ENCODE results near the gene AFF2.

The AFF2 gene

DNA sequence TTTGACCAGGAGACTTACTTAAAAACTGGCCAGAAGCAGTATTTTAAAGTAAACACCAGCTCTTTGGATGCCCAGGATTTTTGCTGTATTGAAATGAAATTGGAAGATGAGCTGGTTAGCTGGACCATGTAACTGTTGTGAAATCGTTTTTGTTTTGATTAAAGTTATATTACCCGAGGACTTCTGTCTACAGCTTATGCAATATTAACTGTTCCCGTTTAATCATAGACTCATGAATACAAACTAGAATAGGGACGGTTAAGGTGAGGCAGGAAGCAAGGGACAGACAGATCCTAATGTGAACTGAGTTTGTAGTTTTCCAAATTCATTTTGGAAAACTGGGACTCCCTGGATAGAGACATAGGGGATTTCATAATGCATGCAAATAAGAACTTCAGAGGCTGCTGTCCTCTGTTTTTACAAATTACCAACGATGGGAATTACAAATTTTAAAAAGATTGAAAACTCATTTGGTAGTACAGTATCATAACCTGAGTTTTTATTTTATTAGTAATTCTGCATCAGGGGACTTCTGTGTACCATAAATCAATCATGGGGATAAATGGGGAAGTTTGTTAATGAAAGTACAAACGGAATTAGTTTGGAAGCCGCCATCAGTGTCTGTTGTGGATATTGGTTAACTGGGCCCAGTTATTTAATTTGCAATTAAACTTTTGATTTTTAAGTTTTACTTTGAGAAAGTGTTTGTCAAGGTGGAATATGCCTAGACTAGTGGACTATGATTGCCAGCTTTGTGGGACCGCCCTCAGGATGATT lies 304.4 kb downstream of the AFF2 start:
- no peak for DNase-seq (ENCODE audit: low spot score)
- no CpG with 5 or more reads among the region's 8 CpGs for WGBS, 2 donors (ENCODE audit: extremely low coverage in 2 of 2, insufficient read length in 2 of 2, insufficient replicate concordance in 1 of 2)
- Histone ChIP-seq H3K9me3 (replicated peaks in 1 of 2; ENCODE audit: control insufficient read depth in 2 of 2, insufficient read depth in 1 of 2, low read depth in 1 of 2, low read length in 2 of 2) (no peaks in the 10 kb centered on the region), H2AK5ac (ENCODE audit: low read depth, low read length) (no peak overlapping the region), H3K14ac (ENCODE audit: low read length) (no peak overlapping the region), H3K4me3 (ENCODE audit: low read length in 2 of 2) (no peak overlapping the region), H3K27me3 (ENCODE audit: control insufficient read depth in 3 of 3, insufficient read depth in 3 of 3, low read depth in 1 of 3, low read length in 3 of 3) (peaks cover 0 to 15% (median 0%) of the 10 kb centered on the region in 3 experiments), H3K23ac (ENCODE audit: low read depth, low read length, poor library complexity) (no peak overlapping the region), H3K79me1 (ENCODE audit: low read depth, low read length) (no peaks in the 10 kb centered on the region), H2BK5ac (ENCODE audit: low read length) (no peak overlapping the region), H4K8ac (ENCODE audit: low read depth, low read length) (no peak overlapping the region), H3K4me2 (ENCODE audit: insufficient read depth, low read length, poor library complexity, severe bottlenecking) (no peak overlapping the region), H3K18ac (ENCODE audit: low read length) (no peak overlapping the region), H3K27ac (replicated peaks; ENCODE audit: low read length) (no peak overlapping the region), H3K4me1 (ENCODE audit: control insufficient read depth in 2 of 2, insufficient read depth in 1 of 2, low read depth in 1 of 2, low read length in 2 of 2) (peaks cover 0 to 11% of the 10 kb centered on the region in 2 donors), H2BK15ac (ENCODE audit: low read length) (no peak overlapping the region), H2BK120ac (ENCODE audit: low read depth, low read length) (no peak overlapping the region), H3K36me3 (replicated peaks in 1 of 2; ENCODE audit: control insufficient read depth in 2 of 2, insufficient read depth in 2 of 2, low read length in 2 of 2) (no peaks in the 10 kb centered on the region), H2BK12ac (ENCODE audit: low read length) (no peak overlapping the region), H2AFZ (ENCODE audit: low read length) (no peak overlapping the region), H4K91ac (ENCODE audit: low read depth, low read length, poor library complexity) (no peak overlapping the region), H3K9ac (ENCODE audit: low read depth, low read length, poor library complexity) (no peak overlapping the region), H3K4ac (ENCODE audit: low read length) (no peak overlapping the region)

DNA sequence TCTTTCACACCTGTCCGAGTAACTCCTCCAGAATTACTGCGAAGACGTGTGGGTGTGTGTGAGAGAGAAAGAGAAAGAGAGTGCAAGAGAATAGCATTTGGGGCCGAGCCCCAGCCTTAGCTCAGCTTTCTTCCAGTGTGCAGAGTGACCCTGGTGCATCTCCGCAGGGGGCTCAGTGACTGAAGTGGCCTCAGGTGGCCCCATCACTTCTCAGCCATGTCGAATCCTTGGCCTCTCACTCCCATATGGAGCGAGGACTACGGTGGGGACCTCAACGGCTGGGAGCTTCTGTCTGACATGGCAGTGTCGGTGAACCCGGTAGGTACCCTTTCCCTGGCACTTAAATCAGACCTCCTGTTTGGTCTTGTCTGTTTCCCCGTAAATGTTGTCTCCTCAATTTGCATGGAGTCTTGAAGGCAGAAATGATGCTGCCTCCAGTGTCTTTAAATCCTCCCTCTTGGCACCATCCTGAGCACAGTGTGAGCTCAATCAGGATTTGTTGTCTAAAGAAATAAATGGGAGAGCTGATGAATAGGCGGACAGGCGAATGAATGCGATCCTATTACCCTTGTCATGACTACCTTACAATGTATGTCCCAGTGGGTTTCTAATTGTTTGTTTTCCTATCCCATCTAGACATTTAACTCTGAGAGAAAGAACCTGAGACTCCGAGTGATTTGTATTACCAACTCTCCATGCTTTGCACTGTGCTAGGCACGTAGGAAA lies 305.9 kb downstream of the AFF2 start:
- no peak overlapping the region for H2BK5ac ChIP-seq (ENCODE audit: low read length)
- WGBS, 2 donors (ENCODE audit: extremely low coverage in 2 of 2, insufficient read length in 2 of 2, insufficient replicate concordance in 1 of 2) = no CpG with 5 or more reads among the region's 17 CpGs
- H3K23ac ChIP-seq (ENCODE audit: low read depth, low read length, poor library complexity) = no peak overlapping the region
- no peak overlapping the region for H2BK15ac ChIP-seq (ENCODE audit: low read length)
- H3K4me1 ChIP-seq (ENCODE audit: control insufficient read depth in 2 of 2, insufficient read depth in 1 of 2, low read depth in 1 of 2, low read length in 2 of 2) = peaks cover 0 to 11% of the 10 kb centered on the region in 2 donors
- H2AK5ac ChIP-seq (ENCODE audit: low read depth, low read length) = no peak overlapping the region
- peak overlapping the region; percentile 64 for H3K18ac ChIP-seq (ENCODE audit: low read length)
- peaks cover 0 to 15% (median 0%) of the 10 kb centered on the region in 3 experiments for H3K27me3 ChIP-seq (ENCODE audit: control insufficient read depth in 3 of 3, insufficient read depth in 3 of 3, low read depth in 1 of 3, low read length in 3 of 3)
- no peak overlapping the region for H2AFZ ChIP-seq (ENCODE audit: low read length)
- peak overlapping the region; percentile 63 for H3K27ac ChIP-seq (replicated peaks; ENCODE audit: low read length)
- H4K8ac ChIP-seq (ENCODE audit: low read depth, low read length) = no peak overlapping the region
- no peak overlapping the region for H3K4ac ChIP-seq (ENCODE audit: low read length)
- no peak overlapping the region for H4K91ac ChIP-seq (ENCODE audit: low read depth, low read length, poor library complexity)
- no peak overlapping the region for H3K14ac ChIP-seq (ENCODE audit: low read length)
- DNase-seq (ENCODE audit: low spot score) = no peak
- no peaks in the 10 kb centered on the region for H3K79me1 ChIP-seq (ENCODE audit: low read depth, low read length)
- H3K9me3 ChIP-seq (replicated peaks in 1 of 2; ENCODE audit: control insufficient read depth in 2 of 2, insufficient read depth in 1 of 2, low read depth in 1 of 2, low read length in 2 of 2) = no peaks in the 10 kb centered on the region
- no peak overlapping the region for H3K9ac ChIP-seq (ENCODE audit: low read depth, low read length, poor library complexity)
- no peak overlapping the region for H2BK12ac ChIP-seq (ENCODE audit: low read length)
- no peaks in the 10 kb centered on the region for H3K36me3 ChIP-seq (replicated peaks in 1 of 2; ENCODE audit: control insufficient read depth in 2 of 2, insufficient read depth in 2 of 2, low read length in 2 of 2)
- no peak overlapping the region for H2BK120ac ChIP-seq (ENCODE audit: low read depth, low read length)
- no peak overlapping the region for H3K4me3 ChIP-seq (ENCODE audit: low read length in 2 of 2)
- peak overlapping the region; percentile 48 for H3K4me2 ChIP-seq (ENCODE audit: insufficient read depth, low read length, poor library complexity, severe bottlenecking)

DNA sequence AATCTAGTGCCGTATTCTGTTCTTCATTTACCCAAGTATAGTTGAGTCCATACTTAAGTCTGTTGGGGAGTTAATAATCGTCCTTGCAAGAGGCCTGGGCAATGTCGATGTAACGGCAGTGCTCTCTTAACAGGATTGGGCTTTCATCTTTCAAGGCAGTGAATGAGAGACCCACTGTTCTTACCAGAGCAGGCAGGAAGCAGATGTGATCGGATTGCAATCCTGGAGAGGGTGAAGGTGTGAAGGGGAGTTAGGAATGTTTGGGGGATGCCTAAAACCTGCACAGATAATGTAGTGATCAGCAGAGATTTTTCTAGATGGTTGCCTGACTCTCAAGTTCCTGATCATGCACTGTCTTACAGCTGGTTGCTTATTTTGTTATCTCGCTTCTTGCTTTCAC lies 308.4 kb downstream of the AFF2 start:
- Histone ChIP-seq H3K4ac (ENCODE audit: low read length) (no peak overlapping the region), H3K14ac (ENCODE audit: low read length) (no peak overlapping the region), H2AK5ac (ENCODE audit: low read depth, low read length) (no peak overlapping the region), H3K27ac (replicated peaks; ENCODE audit: low read length) (no peak overlapping the region), H4K8ac (ENCODE audit: low read depth, low read length) (no peak overlapping the region), H3K9me3 (replicated peaks in 1 of 2; ENCODE audit: control insufficient read depth in 2 of 2, insufficient read depth in 1 of 2, low read depth in 1 of 2, low read length in 2 of 2) (no peaks in the 10 kb centered on the region), H3K4me2 (ENCODE audit: insufficient read depth, low read length, poor library complexity, severe bottlenecking) (no peak overlapping the region), H3K18ac (ENCODE audit: low read length) (no peak overlapping the region), H2BK120ac (ENCODE audit: low read depth, low read length) (no peak overlapping the region), H3K9ac (ENCODE audit: low read depth, low read length, poor library complexity) (no peak overlapping the region), H3K79me1 (ENCODE audit: low read depth, low read length) (no peaks in the 10 kb centered on the region), H3K23ac (ENCODE audit: low read depth, low read length, poor library complexity) (no peak overlapping the region), H3K4me1 (ENCODE audit: control insufficient read depth in 2 of 2, insufficient read depth in 1 of 2, low read depth in 1 of 2, low read length in 2 of 2) (peaks cover 0 to 13% of the 10 kb centered on the region in 2 donors), H2BK15ac (ENCODE audit: low read length) (no peak overlapping the region), H2BK12ac (ENCODE audit: low read length) (no peak overlapping the region), H2BK5ac (ENCODE audit: low read length) (no peak overlapping the region), H3K4me3 (ENCODE audit: low read length in 2 of 2) (no peak overlapping the region), H3K36me3 (replicated peaks in 1 of 2; ENCODE audit: control insufficient read depth in 2 of 2, insufficient read depth in 2 of 2, low read length in 2 of 2) (no peaks in the 10 kb centered on the region), H3K27me3 (ENCODE audit: control insufficient read depth in 3 of 3, insufficient read depth in 3 of 3, low read depth in 1 of 3, low read length in 3 of 3) (peaks cover 0 to 15% (median 0%) of the 10 kb centered on the region in 3 experiments), H4K91ac (ENCODE audit: low read depth, low read length, poor library complexity) (no peak overlapping the region), H2AFZ (ENCODE audit: low read length) (no peak overlapping the region)
- no CpG with 5 or more reads among the region's 6 CpGs for WGBS, 2 donors (ENCODE audit: extremely low coverage in 2 of 2, insufficient read length in 2 of 2, insufficient replicate concordance in 1 of 2)
- no peak for DNase-seq (ENCODE audit: low spot score)

DNA sequence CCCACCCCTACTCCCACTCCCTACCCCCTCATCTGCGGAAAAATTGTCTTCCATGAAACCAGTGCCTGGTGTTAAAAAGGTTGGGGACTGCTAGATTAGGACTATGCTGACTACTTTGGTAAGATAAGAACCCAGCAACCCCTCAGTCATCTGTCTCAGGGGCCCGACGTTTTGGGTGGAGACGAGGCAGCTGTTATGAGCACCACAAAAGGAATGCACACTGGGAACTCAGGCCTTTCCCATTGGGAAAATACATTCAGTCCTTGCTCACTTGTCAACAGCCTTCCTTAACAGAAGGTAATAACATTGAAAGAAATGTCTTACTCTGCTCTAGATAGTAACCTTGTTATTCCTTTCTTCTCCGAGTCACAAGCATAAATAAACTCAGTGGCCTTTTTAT lies 310.8 kb downstream of the AFF2 start:
- H3K9me3 ChIP-seq (replicated peaks in 1 of 2; ENCODE audit: control insufficient read depth in 2 of 2, insufficient read depth in 1 of 2, low read depth in 1 of 2, low read length in 2 of 2) = no peaks in the 10 kb centered on the region
- no peak overlapping the region for H3K4me3 ChIP-seq (ENCODE audit: low read length in 2 of 2)
- H2BK12ac ChIP-seq (ENCODE audit: low read length) = no peak overlapping the region
- no peak overlapping the region for H2AK5ac ChIP-seq (ENCODE audit: low read depth, low read length)
- H3K79me1 ChIP-seq (ENCODE audit: low read depth, low read length) = no peaks in the 10 kb centered on the region
- no peak overlapping the region for H4K91ac ChIP-seq (ENCODE audit: low read depth, low read length, poor library complexity)
- no CpG with 5 or more reads among the region's 5 CpGs for WGBS, 2 donors (ENCODE audit: extremely low coverage in 2 of 2, insufficient read length in 2 of 2, insufficient replicate concordance in 1 of 2)
- H2BK5ac ChIP-seq (ENCODE audit: low read length) = no peak overlapping the region
- peaks cover 0 to 8% (median 0%) of the 10 kb centered on the region in 3 experiments for H3K27me3 ChIP-seq (ENCODE audit: control insufficient read depth in 3 of 3, insufficient read depth in 3 of 3, low read depth in 1 of 3, low read length in 3 of 3)
- no peak overlapping the region for H2BK120ac ChIP-seq (ENCODE audit: low read depth, low read length)
- no peak overlapping the region for H3K27ac ChIP-seq (replicated peaks; ENCODE audit: low read length)
- no peak overlapping the region for H2AFZ ChIP-seq (ENCODE audit: low read length)
- no peak overlapping the region for H3K18ac ChIP-seq (ENCODE audit: low read length)
- no peak overlapping the region for H4K8ac ChIP-seq (ENCODE audit: low read depth, low read length)
- H3K4me2 ChIP-seq (ENCODE audit: insufficient read depth, low read length, poor library complexity, severe bottlenecking) = no peak overlapping the region
- no peaks in the 10 kb centered on the region for H3K36me3 ChIP-seq (replicated peaks in 1 of 2; ENCODE audit: control insufficient read depth in 2 of 2, insufficient read depth in 2 of 2, low read length in 2 of 2)
- no peak overlapping the region for H3K4ac ChIP-seq (ENCODE audit: low read length)
- H3K14ac ChIP-seq (ENCODE audit: low read length) = no peak overlapping the region
- no peak for DNase-seq (ENCODE audit: low spot score)
- H3K4me1 ChIP-seq (ENCODE audit: control insufficient read depth in 2 of 2, insufficient read depth in 1 of 2, low read depth in 1 of 2, low read length in 2 of 2) = peaks cover 0 to 7% of the 10 kb centered on the region in 2 donors
- no peak overlapping the region for H2BK15ac ChIP-seq (ENCODE audit: low read length)
- no peak overlapping the region for H3K23ac ChIP-seq (ENCODE audit: low read depth, low read length, poor library complexity)
- H3K9ac ChIP-seq (ENCODE audit: low read depth, low read length, poor library complexity) = no peak overlapping the region

All from neuronal stem cell (in vitro differentiated cells).